SK-N-SH (cell line): ENCODE results near the gene ARHGAP26. TPM values are rescaled to one million over a fixed set of nuclear protein-coding genes. Genes with fewer than 3 reads are reported as not detected.

Source experiments
- CTCF ChIA-PET: fragments of 300-600, 350-600 bp; formaldehyde crosslinking; extraction: SDS; loops from one replicate; lab custom pipeline; 2021; lab: Yijun Ruan, JAX
- POLR2A ChIA-PET: fragments of 350-600 bp; sonication (Branson Sonifier 250); formaldehyde crosslinking; extraction: SDS; loops from one replicate; lab custom pipeline; 2020; ENCODE audit warnings: antibody characterized with exemption, inconsistent platforms; lab: Yijun Ruan, JAX
- DNase-seq: peaks from one replicate; pipeline ENCODE4 v3.0.0; 2012
- H2AFZ ChIP-seq: fragments of 200-600 bp; sonication (generic); 2 replicates; pipeline ENCODE4 v1.8.1; 2016; ENCODE audit warnings: antibody characterized with exemption, mild to moderate bottlenecking, low read depth
- H3F3A ChIP-seq: fragments of 200-600 bp; sonication (generic); replicated peaks from 2 replicates; pipeline ENCODE3; 2016; ENCODE audit warnings: antibody characterized with exemption, mild to moderate bottlenecking; ENCODE audit not compliant: insufficient read depth
- H3K27ac ChIP-seq, 2 experiments: fragments of 200-500 bp in 1 of 2; fragments of 200-600 bp in 1 of 2; sonication (Bioruptor generic) in 1 of 2; sonication (generic), shearing (Covaris generic) in 1 of 2; 2 replicates each; pipeline versions ENCODE4 v1.5.1 to v1.6.1; 2014 to 2016; ENCODE audit warnings: low read depth in 2 of 2, inconsistent platforms in 1 of 2, low read length in 1 of 2, mild to moderate bottlenecking in 1 of 2, mixed read lengths in 1 of 2
- H3K27me3 ChIP-seq: fragments of 200-600 bp; sonication (generic), shearing (Covaris generic); 2 replicates; pipeline ENCODE4 v1.6.1; 2016; ENCODE audit warnings: mixed run types; ENCODE audit not compliant: insufficient read depth
- H3K36me3 ChIP-seq, 2 experiments: fragments of 200-500 bp in 1 of 2; fragments of 200-600 bp in 1 of 2; sonication (Bioruptor generic) in 1 of 2; sonication (generic) in 1 of 2; replicated peaks in 1 of 2; 2 replicates each; pipeline versions ENCODE3 to v1.5.1; 2014 to 2016; ENCODE audit warnings: low read length in 1 of 2, mild to moderate bottlenecking in 1 of 2; ENCODE audit not compliant: insufficient read depth in 2 of 2, control insufficient read depth in 1 of 2
- H3K4me1 ChIP-seq, 2 experiments: fragments of 200-500 bp in 1 of 2; fragments of 200-600 bp in 1 of 2; sonication (Bioruptor generic) in 1 of 2; sonication (generic), shearing (Covaris generic) in 1 of 2; 2 replicates each; pipeline versions ENCODE4 v1.5.1 to v1.6.1; 2014 to 2016; ENCODE audit warnings: low read depth in 1 of 2, low read length in 1 of 2, mixed run types in 1 of 2; ENCODE audit not compliant: insufficient read depth in 2 of 2, control insufficient read depth in 1 of 2
- H3K4me2 ChIP-seq: fragments of 200-600 bp; sonication (generic), shearing (Covaris generic); 2 replicates; pipeline ENCODE4 v1.6.1; 2017; ENCODE audit warnings: mixed run types
- H3K4me3 ChIP-seq, 2 experiments: fragments of 200-500 bp in 1 of 2; fragments of 200-600 bp in 1 of 2; sonication (Bioruptor generic) in 1 of 2; sonication (generic), shearing (Covaris generic) in 1 of 2; 2 replicates each; pipeline versions ENCODE4 v1.5.1 to v1.8.1; 2014 to 2016; ENCODE audit warnings: low read depth in 2 of 2, inconsistent platforms in 1 of 2, low read length in 1 of 2, mild to moderate bottlenecking in 1 of 2, mixed read lengths in 1 of 2, moderate library complexity in 1 of 2
- H3K79me2 ChIP-seq: fragments of 200-600 bp; sonication (generic); 2 replicates; pipeline ENCODE4 v1.8.1; 2017; ENCODE audit warnings: mild to moderate bottlenecking; ENCODE audit not compliant: insufficient read depth
- H3K9ac ChIP-seq: fragments of 200-600 bp; sonication (generic); 2 replicates; pipeline ENCODE4 v1.6.1; 2017; ENCODE audit warnings: mixed run types
- H3K9me2 ChIP-seq: fragments of 200-600 bp; sonication (generic); 2 replicates; pipeline ENCODE4 v1.6.1; 2017; ENCODE audit warnings: mixed run types
- H3K9me3 ChIP-seq: fragments of 200-600 bp; sonication (generic); 2 replicates; pipeline ENCODE4 v1.6.1; 2017; ENCODE audit warnings: mixed run types, mild to moderate bottlenecking, moderate library complexity
- H4K20me1 ChIP-seq: fragments of 200-600 bp; sonication (generic); 2 replicates; pipeline ENCODE4 v1.6.1; 2017; ENCODE audit warnings: mild to moderate bottlenecking, mixed run types; ENCODE audit not compliant: insufficient read depth
- ELF1 ChIP-seq: IDR thresholded peaks from 2 replicates; pipeline ENCODE4 v1.4.0; 2012
- EZH2phosphoT487 ChIP-seq: fragments of 200-600 bp; sonication (generic); IDR thresholded peaks from 2 replicates; pipeline ENCODE4 v1.6.1; 2017; ENCODE audit warnings: low read depth, mixed run types, mild to moderate bottlenecking, antibody characterized with exemption, moderate library complexity, borderline replicate concordance
- FOXJ3 ChIP-seq: sonication (generic); formaldehyde crosslinking; IDR thresholded peaks from 2 replicates; pipeline ENCODE4 v1.5.1; 2020; ENCODE audit warnings: mild to moderate bottlenecking, missing genetic modification reagents
- FOXM1 ChIP-seq: IDR thresholded peaks from 2 replicates; pipeline ENCODE4 v1.4.0; 2012; ENCODE audit warnings: low read depth, mild to moderate bottlenecking
- GATA2 ChIP-seq: sonication (generic); formaldehyde crosslinking; IDR thresholded peaks from 2 replicates; pipeline ENCODE4 v1.5.0; 2020; ENCODE audit warnings: mild to moderate bottlenecking, missing genetic modification reagents
- MXI1 ChIP-seq: IDR thresholded peaks from 2 replicates; pipeline ENCODE4 v1.6.1; 2012; ENCODE audit warnings: mild to moderate bottlenecking, low read depth, low read length, improper control_type of control experiment
- NFIC ChIP-seq: IDR thresholded peaks from 2 replicates; pipeline ENCODE4 v1.4.0; 2012; ENCODE audit warnings: borderline replicate concordance
- RCOR1 ChIP-seq: fragments of 150-350 bp; IDR thresholded peaks from 2 replicates; pipeline ENCODE4 v1.6.1; 2017; ENCODE audit warnings: antibody characterized with exemption, low read length
- RFX5 ChIP-seq: IDR thresholded peaks from 2 replicates; pipeline ENCODE4 v1.6.1; 2012; ENCODE audit warnings: mild to moderate bottlenecking, improper control_type of control experiment, low read length
- RXRA ChIP-seq: IDR thresholded peaks from 2 replicates; pipeline ENCODE4 v1.4.0; 2012; ENCODE audit warnings: low read depth, mild to moderate bottlenecking, borderline replicate concordance
- SIN3A ChIP-seq: IDR thresholded peaks from 2 replicates; pipeline ENCODE4 v1.6.1; 2012; ENCODE audit warnings: low read depth, mild to moderate bottlenecking, low read length, moderate library complexity, borderline replicate concordance
- TAF1 ChIP-seq: IDR thresholded peaks from 2 replicates; pipeline ENCODE4 v1.6.1; 2012; ENCODE audit warnings: low read depth, mild to moderate bottlenecking, low read length, moderate library complexity, borderline replicate concordance
- TCF12 ChIP-seq: IDR thresholded peaks from 2 replicates; pipeline ENCODE4 v1.4.0; 2012
- WGBS: methylation state at CpG from one replicate; pipeline ENCODE4 v1.1.6; 2017; ENCODE audit warnings: low lambda C conversion rate; 5-methylcytosine and 5-hydroxymethylcytosine counted together
- polyA plus RNA-seq, 3 experiments: library from polyadenylated mRNA; depleted of rRNA; stranded (reverse); fragments of >200 nt; gene quantifications; 2 replicates each; pipeline ENCODE4 v1.2.3, GENCODE V29; 2012
- TF ChIP-seq, protein P1 (sequence below): IDR thresholded peaks from 2 replicates; pipeline ENCODE4 v1.4.0; 2012; ENCODE audit warnings: low read depth, borderline replicate concordance
- TF ChIP-seq, protein P2 (sequence below): fragments of 150-350 bp; IDR thresholded peaks from 2 replicates; pipeline ENCODE4 v1.6.1; 2016; ENCODE audit warnings: mild to moderate bottlenecking, low read depth, low read length
- TF ChIP-seq, protein P3 (sequence below): IDR thresholded peaks from 2 replicates; pipeline ENCODE4; 2012
- TF ChIP-seq, protein P4 (sequence below): IDR thresholded peaks from 2 replicates; pipeline ENCODE4 v1.4.0; 2012; ENCODE audit warnings: low read depth
- TF ChIP-seq, protein P5 (sequence below): IDR thresholded peaks from 2 replicates; pipeline ENCODE4 v1.6.1; 2012; ENCODE audit warnings: mild to moderate bottlenecking, low read depth, low read length, moderate library complexity

ARHGAP26 gene
- polyA plus RNA-seq, 1 of the 3 experiments (the other 2 are of a cell fraction), result 6.1 TPM

DNA sequence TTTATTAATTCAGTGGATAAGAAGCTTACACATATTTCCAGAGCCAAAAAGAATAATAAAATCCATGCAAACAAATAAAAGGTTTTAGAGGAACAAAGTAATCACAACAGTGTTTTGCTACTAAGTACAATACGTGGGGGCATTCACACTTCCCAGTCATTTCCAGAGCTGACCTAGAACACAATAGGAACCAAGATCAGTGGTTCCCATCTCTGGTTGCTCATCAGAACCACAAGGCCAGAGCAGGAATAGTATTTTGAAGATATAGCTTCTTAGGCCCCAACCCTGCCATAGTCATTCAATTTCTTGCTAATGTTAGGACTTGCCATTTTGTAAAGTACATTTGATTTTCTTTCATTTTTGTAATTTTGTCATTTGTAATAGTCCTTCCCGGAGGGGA, 417.9 kb downstream of the ARHGAP26 start (continued):
- TF ChIP-seq, protein P1, sequence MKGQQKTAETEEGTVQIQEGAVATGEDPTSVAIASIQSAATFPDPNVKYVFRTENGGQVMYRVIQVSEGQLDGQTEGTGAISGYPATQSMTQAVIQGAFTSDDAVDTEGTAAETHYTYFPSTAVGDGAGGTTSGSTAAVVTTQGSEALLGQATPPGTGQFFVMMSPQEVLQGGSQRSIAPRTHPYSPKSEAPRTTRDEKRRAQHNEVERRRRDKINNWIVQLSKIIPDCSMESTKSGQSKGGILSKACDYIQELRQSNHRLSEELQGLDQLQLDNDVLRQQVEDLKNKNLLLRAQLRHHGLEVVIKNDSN, result no peak
- TF ChIP-seq SIN3A, result no peak
- TF ChIP-seq RFX5, result no peak
- no peak for TF ChIP-seq TAF1

DNA sequence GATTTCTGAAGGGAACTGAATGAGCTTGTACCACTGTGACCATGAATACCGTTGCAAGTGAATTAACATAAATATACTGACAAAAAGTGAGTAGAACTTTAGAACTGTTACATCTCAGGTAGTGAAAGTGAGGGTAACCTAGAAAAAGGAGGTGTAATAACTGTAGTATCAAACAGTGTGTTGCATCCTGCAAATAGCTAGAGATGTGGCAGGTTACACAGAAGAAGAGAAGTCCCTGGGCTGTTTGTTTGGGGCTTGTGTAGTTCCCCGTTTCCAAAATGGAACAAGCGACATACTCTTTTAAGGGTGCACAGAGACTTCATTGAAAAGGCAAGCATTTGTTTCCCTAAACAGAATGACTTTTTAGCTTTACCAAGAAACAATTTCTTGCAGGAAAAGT, 418.5 kb downstream of the ARHGAP26 start:
- H3K4me3 ChIP-seq, result no peak overlapping the region
- H2AFZ ChIP-seq, result no peak overlapping the region
- H3K27ac ChIP-seq, result no peak overlapping the region
- H3K36me3 ChIP-seq, result peaks cover 3% of the 10 kb centered on the region in 2 experiments
- no peak for TF ChIP-seq TCF12
- no peak for TF ChIP-seq RFX5
- TF ChIP-seq MXI1, result no peak
- TF ChIP-seq, protein P2, sequence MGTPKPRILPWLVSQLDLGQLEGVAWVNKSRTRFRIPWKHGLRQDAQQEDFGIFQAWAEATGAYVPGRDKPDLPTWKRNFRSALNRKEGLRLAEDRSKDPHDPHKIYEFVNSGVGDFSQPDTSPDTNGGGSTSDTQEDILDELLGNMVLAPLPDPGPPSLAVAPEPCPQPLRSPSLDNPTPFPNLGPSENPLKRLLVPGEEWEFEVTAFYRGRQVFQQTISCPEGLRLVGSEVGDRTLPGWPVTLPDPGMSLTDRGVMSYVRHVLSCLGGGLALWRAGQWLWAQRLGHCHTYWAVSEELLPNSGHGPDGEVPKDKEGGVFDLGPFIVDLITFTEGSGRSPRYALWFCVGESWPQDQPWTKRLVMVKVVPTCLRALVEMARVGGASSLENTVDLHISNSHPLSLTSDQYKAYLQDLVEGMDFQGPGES, result no peak
- TF ChIP-seq FOXM1, result no peak
- TF ChIP-seq ELF1, result no peak
- no peak for TF ChIP-seq FOXJ3
- no peak for TF ChIP-seq EZH2phosphoT487
- no peak for TF ChIP-seq RXRA
- no peak for TF ChIP-seq NFIC
- TF ChIP-seq GATA2 (CRISPR knock-in tag), result no peak
- no peak for DNase-seq
- H3K9me2 ChIP-seq, result no peaks in the 10 kb centered on the region
- no peaks in the 10 kb centered on the region for H3F3A ChIP-seq
- no peak overlapping the region for H3K9ac ChIP-seq
- H3K79me2 ChIP-seq, result no peaks in the 10 kb centered on the region
- H3K9me3 ChIP-seq, result no peaks in the 10 kb centered on the region; the same call in 1 of the 2 replicates
- no peak overlapping the region for H3K4me2 ChIP-seq
- H3K27me3 ChIP-seq, result no peaks in the 10 kb centered on the region
- ChIA-PET POLR2A (no interaction called here), CTCF (interaction anchor here (1.1 to 1.3 kb wide), 3 partner anchors 16 to 471 kb away, joined by 3 to 5 read pairs (median 4); no protein-coding TSS in a partner anchor)
- no peaks in the 10 kb centered on the region; a peak in 1 of 4 replicates for H3K4me1 ChIP-seq
- WGBS, result 86% methylated on average over 3 of the region's 3 CpGs
- H4K20me1 ChIP-seq, result no peaks in the 10 kb centered on the region

DNA sequence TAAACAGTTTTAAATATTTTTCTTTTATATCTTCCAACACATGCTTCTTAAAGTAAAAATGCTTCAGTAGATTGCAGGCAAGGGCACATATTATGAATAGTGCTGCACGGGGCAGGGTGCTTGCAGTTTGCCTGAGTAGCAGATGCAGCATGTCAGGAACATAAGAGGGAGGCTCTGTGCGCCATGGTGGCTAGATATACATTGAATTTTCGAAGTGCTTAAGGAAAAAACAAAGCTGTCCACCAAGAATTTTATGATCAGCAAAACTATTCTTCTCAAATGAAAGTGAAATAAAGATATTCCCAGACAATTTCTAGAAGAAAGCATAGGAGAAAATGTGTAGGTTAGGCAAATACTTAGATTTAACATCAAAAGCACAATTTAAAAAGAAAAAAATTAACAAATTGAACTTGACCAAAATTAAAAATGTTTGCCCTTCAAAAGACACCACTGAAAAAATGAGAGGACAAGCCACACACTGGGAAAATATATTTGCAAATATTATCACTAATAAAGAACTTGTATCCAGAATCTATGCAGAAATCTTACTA, 420.2 kb downstream of the ARHGAP26 start:
- POLR2A ChIA-PET, result no interaction called here
- CTCF ChIA-PET, result no interaction called here

More for the DNA sequence above, 420.2 kb downstream of the ARHGAP26 start:
- no peaks in the 10 kb centered on the region; the same call in 1 of the 2 replicates for H3K9me3 ChIP-seq
- no peak overlapping the region for H3K27ac ChIP-seq
- H3K4me2 ChIP-seq, result no peak overlapping the region
- DNase-seq, result no peak
- H3F3A ChIP-seq, result no peaks in the 10 kb centered on the region
- H2AFZ ChIP-seq, result no peak overlapping the region
- no peaks in the 10 kb centered on the region; a peak in 1 of 4 replicates for H3K4me1 ChIP-seq
- WGBS, result 79% methylated on average over 3 of the region's 3 CpGs
- H3K9me2 ChIP-seq, result no peaks in the 10 kb centered on the region
- no peaks in the 10 kb centered on the region for H3K27me3 ChIP-seq
- TF ChIP-seq FOXM1 (no peak), RCOR1 (no peak), GATA2 (CRISPR knock-in tag) (no peak), TAF1 (no peak), FOXJ3 (no peak)
- TF ChIP-seq, protein P3, sequence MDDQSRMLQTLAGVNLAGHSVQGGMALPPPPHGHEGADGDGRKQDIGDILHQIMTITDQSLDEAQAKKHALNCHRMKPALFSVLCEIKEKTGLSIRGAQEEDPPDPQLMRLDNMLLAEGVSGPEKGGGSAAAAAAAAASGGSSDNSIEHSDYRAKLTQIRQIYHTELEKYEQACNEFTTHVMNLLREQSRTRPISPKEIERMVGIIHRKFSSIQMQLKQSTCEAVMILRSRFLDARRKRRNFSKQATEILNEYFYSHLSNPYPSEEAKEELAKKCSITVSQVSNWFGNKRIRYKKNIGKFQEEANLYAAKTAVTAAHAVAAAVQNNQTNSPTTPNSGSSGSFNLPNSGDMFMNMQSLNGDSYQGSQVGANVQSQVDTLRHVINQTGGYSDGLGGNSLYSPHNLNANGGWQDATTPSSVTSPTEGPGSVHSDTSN, result no peak
- TF ChIP-seq, protein P4, sequence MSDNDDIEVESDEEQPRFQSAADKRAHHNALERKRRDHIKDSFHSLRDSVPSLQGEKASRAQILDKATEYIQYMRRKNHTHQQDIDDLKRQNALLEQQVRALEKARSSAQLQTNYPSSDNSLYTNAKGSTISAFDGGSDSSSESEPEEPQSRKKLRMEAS, result no peak
- TF ChIP-seq, protein P5, sequence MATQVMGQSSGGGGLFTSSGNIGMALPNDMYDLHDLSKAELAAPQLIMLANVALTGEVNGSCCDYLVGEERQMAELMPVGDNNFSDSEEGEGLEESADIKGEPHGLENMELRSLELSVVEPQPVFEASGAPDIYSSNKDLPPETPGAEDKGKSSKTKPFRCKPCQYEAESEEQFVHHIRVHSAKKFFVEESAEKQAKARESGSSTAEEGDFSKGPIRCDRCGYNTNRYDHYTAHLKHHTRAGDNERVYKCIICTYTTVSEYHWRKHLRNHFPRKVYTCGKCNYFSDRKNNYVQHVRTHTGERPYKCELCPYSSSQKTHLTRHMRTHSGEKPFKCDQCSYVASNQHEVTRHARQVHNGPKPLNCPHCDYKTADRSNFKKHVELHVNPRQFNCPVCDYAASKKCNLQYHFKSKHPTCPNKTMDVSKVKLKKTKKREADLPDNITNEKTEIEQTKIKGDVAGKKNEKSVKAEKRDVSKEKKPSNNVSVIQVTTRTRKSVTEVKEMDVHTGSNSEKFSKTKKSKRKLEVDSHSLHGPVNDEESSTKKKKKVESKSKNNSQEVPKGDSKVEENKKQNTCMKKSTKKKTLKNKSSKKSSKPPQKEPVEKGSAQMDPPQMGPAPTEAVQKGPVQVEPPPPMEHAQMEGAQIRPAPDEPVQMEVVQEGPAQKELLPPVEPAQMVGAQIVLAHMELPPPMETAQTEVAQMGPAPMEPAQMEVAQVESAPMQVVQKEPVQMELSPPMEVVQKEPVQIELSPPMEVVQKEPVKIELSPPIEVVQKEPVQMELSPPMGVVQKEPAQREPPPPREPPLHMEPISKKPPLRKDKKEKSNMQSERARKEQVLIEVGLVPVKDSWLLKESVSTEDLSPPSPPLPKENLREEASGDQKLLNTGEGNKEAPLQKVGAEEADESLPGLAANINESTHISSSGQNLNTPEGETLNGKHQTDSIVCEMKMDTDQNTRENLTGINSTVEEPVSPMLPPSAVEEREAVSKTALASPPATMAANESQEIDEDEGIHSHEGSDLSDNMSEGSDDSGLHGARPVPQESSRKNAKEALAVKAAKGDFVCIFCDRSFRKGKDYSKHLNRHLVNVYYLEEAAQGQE, result no peak
- no peak overlapping the region for H3K4me3 ChIP-seq
- no peaks in the 10 kb centered on the region for H3K79me2 ChIP-seq
- peaks cover 3% of the 10 kb centered on the region in 2 experiments for H3K36me3 ChIP-seq
- H3K9ac ChIP-seq, result no peak overlapping the region
- no peaks in the 10 kb centered on the region for H4K20me1 ChIP-seq
